ENCODE measurements around the gene DPH3. TPM values are rescaled to one million over a fixed set of nuclear protein-coding genes. Genes with fewer than 3 reads are reported as not detected.

DPH3 gene
- total RNA-seq, 4 donors from 2014 or later, result 16.7 to 33.7 (median 30.4) TPM

DNA sequence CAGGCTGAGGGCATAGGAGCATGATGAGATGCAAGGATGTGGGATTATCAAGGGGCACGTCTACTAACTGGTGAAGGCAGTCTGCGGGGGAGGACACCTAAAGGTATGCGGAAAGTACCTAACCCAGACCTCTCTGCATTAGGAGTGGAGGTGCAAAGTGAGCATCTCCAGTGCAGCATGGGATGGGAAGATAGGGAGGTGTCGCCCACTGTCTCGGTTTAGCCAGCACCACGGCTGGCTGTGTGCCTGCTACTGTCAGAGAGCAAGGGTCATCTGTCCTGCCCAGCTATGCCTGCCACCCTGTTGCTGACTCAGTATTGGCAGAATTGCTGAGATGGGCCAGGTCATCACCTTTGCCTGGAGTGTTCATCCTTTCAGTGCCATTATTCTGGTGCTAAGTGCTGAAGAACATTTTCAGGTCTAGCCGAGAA, 40.4 kb upstream of the DPH3 start:
- ATAC-seq (ENCODE audit: low FRiP score) (no peak), DNase-seq (ENCODE audit: low spot score) (no peak)
- TF ChIP-seq, protein P1, sequence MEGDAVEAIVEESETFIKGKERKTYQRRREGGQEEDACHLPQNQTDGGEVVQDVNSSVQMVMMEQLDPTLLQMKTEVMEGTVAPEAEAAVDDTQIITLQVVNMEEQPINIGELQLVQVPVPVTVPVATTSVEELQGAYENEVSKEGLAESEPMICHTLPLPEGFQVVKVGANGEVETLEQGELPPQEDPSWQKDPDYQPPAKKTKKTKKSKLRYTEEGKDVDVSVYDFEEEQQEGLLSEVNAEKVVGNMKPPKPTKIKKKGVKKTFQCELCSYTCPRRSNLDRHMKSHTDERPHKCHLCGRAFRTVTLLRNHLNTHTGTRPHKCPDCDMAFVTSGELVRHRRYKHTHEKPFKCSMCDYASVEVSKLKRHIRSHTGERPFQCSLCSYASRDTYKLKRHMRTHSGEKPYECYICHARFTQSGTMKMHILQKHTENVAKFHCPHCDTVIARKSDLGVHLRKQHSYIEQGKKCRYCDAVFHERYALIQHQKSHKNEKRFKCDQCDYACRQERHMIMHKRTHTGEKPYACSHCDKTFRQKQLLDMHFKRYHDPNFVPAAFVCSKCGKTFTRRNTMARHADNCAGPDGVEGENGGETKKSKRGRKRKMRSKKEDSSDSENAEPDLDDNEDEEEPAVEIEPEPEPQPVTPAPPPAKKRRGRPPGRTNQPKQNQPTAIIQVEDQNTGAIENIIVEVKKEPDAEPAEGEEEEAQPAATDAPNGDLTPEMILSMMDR (IDR thresholded peaks at IDR 0.05), result no peak

DNA sequence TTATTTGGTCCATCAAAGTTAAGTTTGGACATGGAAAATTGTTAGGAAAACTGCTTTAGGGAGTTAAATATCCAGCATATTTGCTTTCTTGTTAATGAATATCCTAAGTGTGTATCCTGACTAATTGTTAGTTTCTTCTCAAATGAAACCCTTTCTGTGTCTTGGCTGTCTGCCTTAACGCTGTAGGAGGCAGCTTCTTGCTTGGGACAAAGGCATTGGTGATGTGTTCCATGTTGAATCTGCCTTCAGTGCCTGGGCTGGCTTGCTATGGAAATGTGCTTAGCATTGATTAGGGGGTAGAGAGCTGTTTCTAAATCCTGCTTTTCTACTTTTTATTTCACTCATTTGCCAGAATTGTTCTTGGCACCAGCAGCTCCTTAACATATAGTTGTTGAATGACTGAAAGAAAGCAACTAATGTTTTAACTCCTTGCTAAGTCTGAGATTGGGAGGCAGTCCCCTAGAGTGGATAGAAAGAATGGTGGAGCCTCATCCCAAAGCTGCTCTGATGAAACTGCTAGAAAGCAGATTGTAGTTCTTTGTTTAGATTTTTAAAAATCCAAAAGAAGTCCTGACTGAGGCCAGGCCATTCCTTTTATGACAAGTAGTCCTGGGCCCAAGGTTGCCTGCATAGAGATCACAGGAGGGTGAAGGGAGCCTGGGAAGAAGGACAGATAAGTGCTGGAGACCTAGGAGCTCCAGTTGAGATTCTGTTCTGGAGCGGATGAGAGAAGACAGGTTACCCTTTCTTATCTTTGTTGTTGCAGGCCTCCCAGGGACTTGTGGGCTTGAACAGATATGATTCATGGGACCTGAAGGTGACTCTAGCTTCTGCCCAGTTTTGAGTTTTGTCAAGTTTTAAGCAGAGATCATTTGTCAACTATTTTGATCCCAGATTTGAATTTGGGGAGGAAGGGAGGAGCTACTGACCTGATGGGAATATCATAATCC, 39.6 kb upstream of the DPH3 start:
- DNase-seq (ENCODE audit: low spot score) (no peak), ATAC-seq (ENCODE audit: low FRiP score) (no peak)
- TF ChIP-seq, protein P1 (IDR thresholded peaks at IDR 0.05), result no peak

DNA sequence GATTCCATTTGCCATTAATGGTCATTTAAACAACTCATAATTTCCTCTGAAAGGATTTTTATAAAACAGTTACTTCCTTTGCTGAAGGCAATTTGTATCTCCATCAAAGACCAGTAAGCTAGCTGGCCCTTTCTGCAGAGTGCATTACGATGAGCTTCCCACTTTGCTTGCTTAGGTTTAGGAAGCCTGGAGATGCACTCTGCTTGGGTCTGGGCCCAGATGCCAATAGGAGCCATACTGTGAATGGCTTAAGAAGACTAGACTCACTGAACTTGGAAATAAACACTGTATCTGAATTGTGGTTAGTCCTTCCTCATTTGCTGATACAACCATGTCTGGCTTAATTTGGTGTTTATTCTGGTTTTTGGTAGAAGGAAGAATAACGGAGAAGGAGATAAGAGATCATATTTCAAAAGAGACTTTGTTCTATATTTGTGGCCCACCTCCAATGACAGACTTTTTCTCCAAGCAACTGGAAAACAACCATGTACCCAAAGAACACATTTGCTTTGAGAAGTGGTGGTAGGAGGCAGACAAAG, 38.4 kb upstream of the DPH3 start:
- DNase-seq (ENCODE audit: low spot score), result no peak
- TF ChIP-seq, protein P1 (IDR thresholded peaks at IDR 0.05), result no peak
- ATAC-seq (ENCODE audit: low FRiP score), result no peak

DNA sequence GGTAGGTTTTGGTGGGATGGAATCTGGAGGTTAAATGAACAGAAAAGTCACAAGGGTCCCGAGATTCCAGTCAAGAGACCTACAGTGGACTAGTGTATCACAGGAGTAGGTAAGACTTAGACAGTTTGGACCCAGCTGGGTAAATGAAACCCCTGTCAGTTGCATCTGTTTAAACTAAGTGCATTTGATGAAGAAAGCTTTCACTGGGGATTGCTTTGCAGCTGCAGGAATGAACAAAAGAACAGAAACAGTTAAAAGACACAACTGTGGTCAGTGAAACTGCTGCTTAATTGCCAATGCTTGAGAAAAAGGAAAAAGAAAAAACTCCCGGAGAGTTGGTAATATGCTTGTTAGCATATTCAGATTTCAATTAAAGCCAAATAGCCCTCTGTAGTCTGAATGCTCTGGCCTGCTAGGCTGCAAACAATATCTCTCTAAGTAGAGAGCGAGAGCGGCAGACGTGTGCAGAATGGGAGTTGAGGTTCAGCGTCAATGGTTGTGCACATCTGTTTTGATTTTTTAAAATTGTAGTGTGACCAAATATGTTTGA, 37.4 kb upstream of the DPH3 start:
- ATAC-seq (ENCODE audit: low FRiP score) (no peak), DNase-seq (ENCODE audit: low spot score) (no peak)
- TF ChIP-seq, protein P1 (IDR thresholded peaks at IDR 0.05), result no peak

DNA sequence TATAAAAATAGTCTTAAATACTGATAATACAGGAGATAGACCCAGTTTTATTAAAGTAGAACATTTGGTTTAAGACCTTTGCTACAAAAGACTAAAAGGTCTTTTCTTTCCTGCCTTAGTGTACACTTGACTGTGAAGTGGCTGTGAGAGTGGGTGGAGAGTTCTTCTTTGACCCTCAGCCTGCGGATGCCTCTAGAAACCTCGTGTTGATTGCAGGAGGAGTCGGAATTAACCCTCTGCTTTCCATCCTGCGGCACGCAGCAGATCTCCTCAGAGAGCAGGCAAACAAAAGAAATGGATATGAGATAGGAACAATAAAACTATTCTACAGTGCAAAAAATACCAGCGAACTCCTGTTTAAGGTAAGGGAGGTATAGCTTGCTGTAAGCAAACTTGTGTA, 36.8 kb upstream of the DPH3 start:
- TF ChIP-seq, protein P1 (IDR thresholded peaks at IDR 0.05), result no peak
- ATAC-seq (ENCODE audit: low FRiP score), result no peak
- DNase-seq (ENCODE audit: low spot score), result no peak

DNA sequence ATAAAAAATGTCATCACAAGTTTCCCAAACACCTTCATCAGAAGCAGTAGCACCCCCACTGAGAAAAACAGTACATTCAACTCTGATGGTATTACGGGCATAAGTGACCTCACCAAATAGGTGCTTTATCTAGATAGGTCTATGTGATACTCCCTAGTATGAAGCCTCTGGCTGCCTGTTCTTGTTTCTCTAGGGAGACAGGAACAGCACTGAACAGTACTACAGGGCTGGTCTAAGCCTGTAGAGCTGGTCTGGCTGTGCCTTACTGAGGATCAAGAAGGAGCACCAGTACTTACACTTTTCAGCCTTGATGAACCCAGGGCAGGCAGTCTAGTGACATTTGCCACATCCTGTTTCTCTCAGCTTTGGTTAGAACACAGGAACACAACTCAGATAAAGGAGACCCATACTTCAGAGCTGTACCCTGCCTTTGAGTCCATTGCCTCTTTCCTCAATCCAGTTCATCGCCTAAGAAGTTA, 36.2 kb upstream of the DPH3 start:
- no peak for DNase-seq (ENCODE audit: low spot score)
- TF ChIP-seq, protein P1 (IDR thresholded peaks at IDR 0.05), result no peak
- no peak for ATAC-seq (ENCODE audit: low FRiP score)
